Measurements from ENCODE around the gene NR3C2. TPM values are rescaled to one million over a fixed set of nuclear protein-coding genes. Genes with fewer than 3 reads are reported as not detected.
"Not testable (repeated sequence)": the region's sequence is repeated elsewhere in the genome, so short reads cannot be mapped to it uniquely, and the experiment has no call there.

NR3C2 gene
- total and polyA plus RNA-seq, 4 donors, result 2.0 to 11.5 (median 3.2) TPM

DNA sequence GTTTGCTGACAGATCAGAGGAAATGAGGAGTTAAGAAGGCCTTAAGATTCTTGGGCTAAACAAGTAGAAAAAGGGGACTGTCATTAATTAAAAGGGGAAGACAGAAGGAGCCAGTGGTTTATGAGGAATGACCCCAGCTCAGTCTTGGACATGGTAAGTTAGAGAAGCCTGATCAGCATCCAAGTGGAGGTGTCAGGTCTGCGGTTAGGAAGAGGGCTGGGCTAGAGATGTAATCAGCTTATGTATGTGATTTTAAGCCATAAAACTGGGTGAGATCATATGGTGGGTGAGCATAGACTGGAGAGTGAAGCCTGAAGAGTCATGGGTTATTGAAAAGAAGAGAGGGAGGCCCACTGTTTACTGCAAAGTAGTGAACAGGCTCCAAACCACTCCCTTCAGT, 246.1 kb downstream of the NR3C2 start:
- Histone ChIP-seq H3K4me1 (ENCODE audit: control insufficient read depth in 4 of 4, insufficient read depth in 4 of 4, low read length in 3 of 4) (peaks cover 2 to 13% (median 4%) of the 10 kb centered on the region in 4 donors), H3K27me3 (ENCODE audit: control insufficient read depth in 4 of 4, insufficient read depth in 4 of 4, low read length in 3 of 4) (no peaks in the 10 kb centered on the region), H3K27ac (ENCODE audit: low read depth in 1 of 2, low read length in 2 of 2) (no peak overlapping the region), H3K36me3 (ENCODE audit: control insufficient read depth in 4 of 4, insufficient read depth in 3 of 4, low read depth in 1 of 4, low read length in 3 of 4) (peaks cover 0 to 3% (median 1%) of the 10 kb centered on the region in 4 donors), H3K9me3 (ENCODE audit: control insufficient read depth in 4 of 4, low read length in 3 of 4) (no peaks in the 10 kb centered on the region), H3K4me3 (ENCODE audit: low read depth in 1 of 3, low read length in 3 of 3) (no peak overlapping the region), H3K9ac (ENCODE audit: low read depth in 1 of 2, low read length in 2 of 2) (no peak overlapping the region)
- 79% methylated on average over 1 of the region's 1 CpG for WGBS
- TF ChIP-seq JUND (IDR thresholded peaks at IDR 0.05), result no peak
- no peak for DNase-seq (ENCODE audit: low spot score)

DNA sequence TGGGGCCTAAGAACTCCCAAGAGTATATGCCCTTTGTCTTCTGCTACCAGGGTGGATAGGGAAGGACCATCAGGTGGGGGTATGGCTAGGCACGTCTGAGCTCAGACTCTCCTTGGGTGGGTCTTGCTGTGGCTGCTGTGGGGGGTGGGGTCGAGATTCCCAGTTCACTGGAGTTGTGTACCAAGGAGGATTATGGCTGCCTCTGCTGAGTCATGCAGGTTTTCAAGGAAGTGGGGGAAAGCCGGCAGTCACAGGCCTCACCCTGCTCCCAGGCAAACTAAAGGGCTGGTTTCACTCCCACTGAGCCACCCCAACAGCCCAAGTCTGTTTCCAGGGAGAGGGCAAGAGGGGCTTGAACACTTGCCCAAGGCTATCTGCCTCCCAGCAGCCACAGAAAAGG, 249.7 kb downstream of the NR3C2 start:
- H3K9me3 ChIP-seq (ENCODE audit: control insufficient read depth in 4 of 4, low read length in 3 of 4), result no peaks in the 10 kb centered on the region
- H3K27ac ChIP-seq (ENCODE audit: low read depth in 1 of 2, low read length in 2 of 2), result no peak overlapping the region
- no peak overlapping the region for H3K9ac ChIP-seq (ENCODE audit: low read depth in 1 of 2, low read length in 2 of 2)
- peaks cover 0 to 3% (median 1%) of the 10 kb centered on the region in 4 donors for H3K36me3 ChIP-seq (ENCODE audit: control insufficient read depth in 4 of 4, insufficient read depth in 3 of 4, low read depth in 1 of 4, low read length in 3 of 4)
- no peak overlapping the region for H3K4me3 ChIP-seq (ENCODE audit: low read depth in 1 of 3, low read length in 3 of 3)
- 83% methylated on average over 3 of the region's 3 CpGs for WGBS
- peaks cover 0 to 9% (median 6%) of the 10 kb centered on the region in 4 donors for H3K4me1 ChIP-seq (ENCODE audit: control insufficient read depth in 4 of 4, insufficient read depth in 4 of 4, low read length in 3 of 4)
- no peak for DNase-seq (ENCODE audit: low spot score)
- H3K27me3 ChIP-seq (ENCODE audit: control insufficient read depth in 4 of 4, insufficient read depth in 4 of 4, low read length in 3 of 4), result no peaks in the 10 kb centered on the region
- no peak for TF ChIP-seq JUND (IDR thresholded peaks at IDR 0.05)
- TF ChIP-seq, protein P1, sequence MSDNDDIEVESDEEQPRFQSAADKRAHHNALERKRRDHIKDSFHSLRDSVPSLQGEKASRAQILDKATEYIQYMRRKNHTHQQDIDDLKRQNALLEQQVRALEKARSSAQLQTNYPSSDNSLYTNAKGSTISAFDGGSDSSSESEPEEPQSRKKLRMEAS (IDR thresholded peaks at IDR 0.05), result no peak
- TF ChIP-seq NR2F2 (IDR thresholded peaks at IDR 0.05), result no peak
- no peak for TF ChIP-seq HNF4G (IDR thresholded peaks at IDR 0.05)
- no peak for TF ChIP-seq SP1 (IDR thresholded peaks at IDR 0.05)
- TF ChIP-seq, protein P2, sequence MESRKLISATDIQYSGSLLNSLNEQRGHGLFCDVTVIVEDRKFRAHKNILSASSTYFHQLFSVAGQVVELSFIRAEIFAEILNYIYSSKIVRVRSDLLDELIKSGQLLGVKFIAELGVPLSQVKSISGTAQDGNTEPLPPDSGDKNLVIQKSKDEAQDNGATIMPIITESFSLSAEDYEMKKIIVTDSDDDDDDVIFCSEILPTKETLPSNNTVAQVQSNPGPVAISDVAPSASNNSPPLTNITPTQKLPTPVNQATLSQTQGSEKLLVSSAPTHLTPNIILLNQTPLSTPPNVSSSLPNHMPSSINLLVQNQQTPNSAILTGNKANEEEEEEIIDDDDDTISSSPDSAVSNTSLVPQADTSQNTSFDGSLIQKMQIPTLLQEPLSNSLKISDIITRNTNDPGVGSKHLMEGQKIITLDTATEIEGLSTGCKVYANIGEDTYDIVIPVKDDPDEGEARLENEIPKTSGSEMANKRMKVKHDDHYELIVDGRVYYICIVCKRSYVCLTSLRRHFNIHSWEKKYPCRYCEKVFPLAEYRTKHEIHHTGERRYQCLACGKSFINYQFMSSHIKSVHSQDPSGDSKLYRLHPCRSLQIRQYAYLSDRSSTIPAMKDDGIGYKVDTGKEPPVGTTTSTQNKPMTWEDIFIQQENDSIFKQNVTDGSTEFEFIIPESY (IDR thresholded peaks at IDR 0.05), result no peak
- TF ChIP-seq, protein P3, sequence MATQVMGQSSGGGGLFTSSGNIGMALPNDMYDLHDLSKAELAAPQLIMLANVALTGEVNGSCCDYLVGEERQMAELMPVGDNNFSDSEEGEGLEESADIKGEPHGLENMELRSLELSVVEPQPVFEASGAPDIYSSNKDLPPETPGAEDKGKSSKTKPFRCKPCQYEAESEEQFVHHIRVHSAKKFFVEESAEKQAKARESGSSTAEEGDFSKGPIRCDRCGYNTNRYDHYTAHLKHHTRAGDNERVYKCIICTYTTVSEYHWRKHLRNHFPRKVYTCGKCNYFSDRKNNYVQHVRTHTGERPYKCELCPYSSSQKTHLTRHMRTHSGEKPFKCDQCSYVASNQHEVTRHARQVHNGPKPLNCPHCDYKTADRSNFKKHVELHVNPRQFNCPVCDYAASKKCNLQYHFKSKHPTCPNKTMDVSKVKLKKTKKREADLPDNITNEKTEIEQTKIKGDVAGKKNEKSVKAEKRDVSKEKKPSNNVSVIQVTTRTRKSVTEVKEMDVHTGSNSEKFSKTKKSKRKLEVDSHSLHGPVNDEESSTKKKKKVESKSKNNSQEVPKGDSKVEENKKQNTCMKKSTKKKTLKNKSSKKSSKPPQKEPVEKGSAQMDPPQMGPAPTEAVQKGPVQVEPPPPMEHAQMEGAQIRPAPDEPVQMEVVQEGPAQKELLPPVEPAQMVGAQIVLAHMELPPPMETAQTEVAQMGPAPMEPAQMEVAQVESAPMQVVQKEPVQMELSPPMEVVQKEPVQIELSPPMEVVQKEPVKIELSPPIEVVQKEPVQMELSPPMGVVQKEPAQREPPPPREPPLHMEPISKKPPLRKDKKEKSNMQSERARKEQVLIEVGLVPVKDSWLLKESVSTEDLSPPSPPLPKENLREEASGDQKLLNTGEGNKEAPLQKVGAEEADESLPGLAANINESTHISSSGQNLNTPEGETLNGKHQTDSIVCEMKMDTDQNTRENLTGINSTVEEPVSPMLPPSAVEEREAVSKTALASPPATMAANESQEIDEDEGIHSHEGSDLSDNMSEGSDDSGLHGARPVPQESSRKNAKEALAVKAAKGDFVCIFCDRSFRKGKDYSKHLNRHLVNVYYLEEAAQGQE (IDR thresholded peaks at IDR 0.05), result no peak

DNA sequence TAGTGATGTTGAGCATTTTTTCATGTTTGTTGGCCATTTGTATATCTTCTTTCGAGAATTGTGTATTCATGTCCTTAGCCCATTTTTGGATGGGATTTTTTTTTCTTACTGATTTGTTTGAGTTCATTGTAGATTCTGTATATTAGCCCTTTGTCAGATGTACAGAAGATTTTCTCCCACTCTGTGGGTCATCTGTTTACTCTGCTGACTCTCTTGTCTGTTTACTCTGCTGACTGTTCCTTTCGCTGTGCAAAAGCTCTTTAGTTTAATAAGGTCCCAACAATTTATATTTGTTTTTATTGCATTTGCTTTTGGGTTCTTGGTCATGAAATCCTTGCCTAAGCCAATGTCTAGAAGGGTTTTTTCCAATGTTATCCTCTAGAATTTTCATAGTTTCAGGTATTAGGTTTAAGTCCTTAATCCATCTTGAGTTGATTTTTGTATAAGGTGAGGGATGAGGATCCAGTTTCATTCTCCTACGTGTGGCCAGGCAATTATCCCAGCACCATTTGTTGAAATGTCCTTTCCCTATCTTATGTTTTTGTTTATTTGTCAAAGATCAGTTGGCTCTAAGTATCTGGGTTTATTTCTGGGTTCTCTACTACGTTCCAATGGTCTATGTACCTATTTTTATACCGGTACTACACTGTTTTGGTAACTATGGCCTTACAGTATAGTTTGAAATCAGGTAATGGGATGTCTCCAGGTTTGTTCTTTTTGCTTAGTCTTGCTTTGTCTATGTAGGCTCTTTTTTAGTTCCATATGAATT, 254.6 kb downstream of the NR3C2 start:
- H3K36me3 ChIP-seq (ENCODE audit: control insufficient read depth in 4 of 4, insufficient read depth in 3 of 4, low read depth in 1 of 4, low read length in 3 of 4); H3K27me3 ChIP-seq (ENCODE audit: control insufficient read depth in 4 of 4, insufficient read depth in 4 of 4, low read length in 3 of 4); H3K4me3 ChIP-seq (ENCODE audit: low read depth in 1 of 3, low read length in 3 of 3); H3K9me3 ChIP-seq (ENCODE audit: control insufficient read depth in 4 of 4, low read length in 3 of 4); DNase-seq (ENCODE audit: low spot score); H3K9ac ChIP-seq (ENCODE audit: low read depth in 1 of 2, low read length in 2 of 2); H3K4me1 ChIP-seq (ENCODE audit: control insufficient read depth in 4 of 4, insufficient read depth in 4 of 4, low read length in 3 of 4): not testable (repeated sequence)
- H3K27ac ChIP-seq (ENCODE audit: low read depth in 1 of 2, low read length in 2 of 2), result peak overlapping the region in 1 of 2 donors; percentile 18
- WGBS, result 53% methylated on average over 5 of the region's 5 CpGs
